GM19452 (cell line): ENCODE data around the gene ST14.
"Not testable (repeated sequence)": the region's sequence is repeated elsewhere in the genome, so short reads cannot be mapped to it uniquely, and the experiment has no call there.

ENCODE experiments used
- ATAC-seq: cut with Tn5 transposase; IDR thresholded peaks from one replicate; pipeline ENCODE4 v1.9.1; 2021; ENCODE audit not compliant: unreplicated experiment

ST14 gene

DNA sequence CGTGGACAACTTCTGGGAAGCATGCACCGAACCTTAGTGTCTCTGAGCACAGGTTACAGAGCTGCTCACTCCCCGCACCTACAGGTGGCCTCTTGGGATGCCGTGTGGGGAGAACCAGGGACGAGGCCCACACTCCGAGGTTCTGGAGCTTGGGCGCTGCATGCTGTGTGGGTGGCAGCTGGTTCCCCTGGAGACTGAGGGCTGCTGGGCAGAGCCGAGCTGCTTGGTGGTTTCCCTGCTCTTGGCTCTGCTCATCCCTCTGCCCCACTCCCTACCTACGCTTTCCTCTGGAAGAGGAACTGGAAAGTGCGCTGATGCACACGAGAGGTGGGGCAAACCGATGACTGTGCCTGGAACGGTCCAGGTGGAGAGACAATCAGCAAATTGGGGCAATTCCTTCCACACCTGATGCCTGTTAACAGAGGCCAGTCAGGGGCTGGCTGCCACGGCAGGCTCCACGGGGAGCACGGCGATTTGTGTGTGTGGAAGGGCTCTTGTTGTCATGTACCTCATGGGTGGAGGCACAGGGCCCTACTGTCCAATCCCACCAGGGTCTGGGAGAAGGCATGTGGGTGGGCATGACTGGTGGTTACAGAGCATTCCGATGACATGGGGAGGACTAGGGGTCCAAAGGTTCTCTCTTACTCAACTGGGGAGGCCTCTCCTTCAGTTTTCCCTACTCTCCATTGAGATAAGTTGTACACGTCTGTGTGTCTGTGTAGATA, 60.9 kb downstream of the ST14 start:
- ATAC-seq, result no peak

GRCh38 chr11:130223291-130223971, 63.8 kb downstream of the ST14 start:
- no peak for ATAC-seq

- no peak for ATAC-seq
Measured at GRCh38 chr11:130227373-130227772, 67.8 kb downstream of the ST14 start.

GRCh38 chr11:130233486-130233885, 73.9 kb downstream of the ST14 start:
- not testable (repeated sequence) for ATAC-seq

- not testable (repeated sequence) for ATAC-seq
Measured at GRCh38 chr11:130233888-130234287, 74.3 kb downstream of the ST14 start.

DNA sequence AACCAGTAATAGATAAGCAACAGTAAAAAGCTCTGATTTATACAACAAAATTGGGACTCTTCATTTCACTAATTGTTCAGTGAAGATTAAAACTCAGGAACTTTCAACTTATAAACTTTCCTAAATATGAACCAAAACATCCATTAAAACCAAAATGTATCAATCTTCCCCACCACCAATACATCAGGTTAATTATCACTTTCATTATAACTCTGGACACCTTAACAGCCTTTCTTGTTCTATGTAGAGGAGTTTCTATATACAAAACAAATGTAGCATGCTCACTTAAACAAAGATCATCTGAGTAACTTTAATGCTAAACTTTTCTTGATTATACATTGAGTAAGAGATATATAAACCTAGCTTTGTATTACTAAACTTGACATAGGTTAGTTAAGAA, 74.7 kb downstream of the ST14 start:
- ATAC-seq, result no peak

GRCh38 chr11:130237282-130238006, 77.9 kb downstream of the ST14 start:
- ATAC-seq, result no peak

GRCh38 chr11:130241713-130242112, 82.1 kb downstream of the ST14 start:
- ATAC-seq, result no peak

DNA sequence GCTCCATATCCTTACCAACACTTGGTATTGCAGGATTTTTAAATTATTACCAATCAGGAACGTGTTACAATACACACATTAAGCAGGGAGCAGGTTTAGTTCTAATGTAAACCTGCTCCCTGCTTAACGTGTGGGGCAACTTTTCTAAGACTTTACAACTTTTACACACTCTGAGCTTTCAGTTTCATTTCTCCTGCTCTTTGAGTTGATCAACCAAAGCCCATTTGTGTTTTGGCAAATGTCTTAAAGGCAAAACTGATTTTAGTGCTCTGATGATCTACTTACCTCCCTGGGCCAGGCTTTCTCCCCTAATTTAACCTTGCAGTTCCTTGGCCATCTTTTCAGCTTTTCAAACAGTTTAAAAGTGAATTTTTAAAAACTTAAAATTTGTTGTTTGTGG, 84.2 kb downstream of the ST14 start:
- no peak for ATAC-seq

GRCh38 chr11:130244848-130245247, 85.3 kb downstream of the ST14 start:
- ATAC-seq, result no peak

GRCh38 chr11:130245375-130245774, 85.8 kb downstream of the ST14 start:
- not testable (repeated sequence) for ATAC-seq

DNA sequence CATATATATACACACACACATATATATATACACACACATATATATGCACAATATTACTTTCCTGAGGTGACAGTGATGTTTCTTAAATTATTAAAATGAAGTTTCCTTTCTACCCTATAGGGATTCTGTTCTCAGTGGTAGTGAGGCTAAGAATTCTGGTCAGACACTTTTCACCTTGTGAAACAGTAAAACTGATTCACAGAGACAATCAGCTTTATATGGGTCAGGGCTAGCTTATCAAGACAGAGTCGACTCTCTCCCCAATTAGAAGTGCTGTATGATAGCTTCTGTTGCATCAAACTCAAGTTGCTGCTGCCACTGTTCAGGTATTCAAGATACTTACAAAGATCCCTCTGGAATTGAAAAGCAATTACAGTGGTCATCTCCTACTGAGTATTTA, 86.7 kb downstream of the ST14 start:
- ATAC-seq, result no peak

DNA sequence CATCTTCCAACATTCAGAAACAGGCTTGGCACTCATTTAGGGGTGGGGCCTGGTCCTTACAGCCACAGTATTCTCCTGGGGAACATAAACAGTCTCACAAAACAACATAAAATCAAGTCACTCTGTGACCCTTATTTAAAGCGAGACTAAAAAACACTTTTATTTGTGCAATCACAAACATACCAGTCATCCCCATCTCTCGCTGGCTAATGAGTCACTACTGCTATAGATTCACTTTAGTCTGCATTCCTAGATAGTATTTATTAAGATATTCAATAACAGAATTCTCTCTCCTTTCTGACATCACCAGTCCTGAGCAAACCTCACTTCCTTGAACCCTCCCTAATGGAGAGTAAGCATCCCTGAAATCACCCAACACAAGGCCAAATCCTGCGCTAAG, 87.2 kb downstream of the ST14 start:
- ATAC-seq, result no peak

- no peak for ATAC-seq
Measured at GRCh38 chr11:130247319-130247718, 87.7 kb downstream of the ST14 start.

DNA sequence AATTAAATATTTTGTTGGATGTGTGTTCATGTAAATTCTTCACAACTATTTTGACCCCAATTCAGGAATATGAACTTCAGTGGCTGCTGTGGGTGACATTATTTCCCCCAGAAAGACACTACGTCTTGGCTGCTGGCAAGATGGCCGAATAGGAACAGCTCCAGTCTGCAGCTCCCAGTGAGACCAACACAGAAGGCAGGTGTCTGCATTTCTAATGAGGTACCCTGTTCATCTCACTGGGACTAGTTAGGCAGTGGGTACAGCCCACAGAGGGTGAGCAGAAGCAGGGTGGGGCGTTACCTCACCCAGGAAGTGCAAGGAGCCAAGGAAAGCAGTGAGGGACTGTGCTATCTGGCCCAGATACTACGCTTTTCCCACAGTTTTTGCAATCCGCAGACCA, 89.8 kb downstream of the ST14 start:
- ATAC-seq, result no peak

- ATAC-seq, result not testable (repeated sequence)
Measured at GRCh38 chr11:130249929-130250328, 90.3 kb downstream of the ST14 start.

GRCh38 chr11:130251763-130252162, 92.2 kb downstream of the ST14 start:
- ATAC-seq, result not testable (repeated sequence)
